Suprapubic skin (tissue), 4 donors: Measurements from ENCODE around the gene KCNIP4. TPM values are rescaled to one million over a fixed set of nuclear protein-coding genes. Genes with fewer than 3 reads are reported as not detected.

ENCODE experiments used
- DNase-seq, 2 donors: peaks; one replicate each; pipeline ENCODE4 v3.0.0-alpha.2; 2019; ENCODE audit warnings: low spot score in 2 of 2
- H3K27ac ChIP-seq: fragments of 200-600 bp; sonication (generic); one replicate; pipeline ENCODE4 v1.5.1; 2019
- H3K27me3 ChIP-seq: fragments of 200-600 bp; sonication (generic); one replicate; pipeline ENCODE4 v1.5.1; 2019
- H3K36me3 ChIP-seq: fragments of 200-600 bp; sonication (generic); one replicate; pipeline ENCODE4 v1.5.1; 2019
- H3K4me1 ChIP-seq: fragments of 200-600 bp; sonication (generic); one replicate; pipeline ENCODE4 v1.5.1; 2019
- H3K4me3 ChIP-seq: fragments of 200-600 bp; sonication (generic); one replicate; pipeline ENCODE4 v1.5.1; 2019; ENCODE audit warnings: mild to moderate bottlenecking
- H3K9me3 ChIP-seq: fragments of 200-600 bp; sonication (generic); one replicate; pipeline ENCODE4 v1.5.1; 2019
- CTCF ChIP-seq, 2 donors: fragments of 200-600 bp in 1 of 2; fragments of 450-650 bp in 1 of 2; sonication (generic) in 1 of 2; IDR thresholded peaks; one replicate each; pipeline ENCODE4 v1.5.1; 2016 to 2019; ENCODE audit warnings: antibody characterized with exemption in 2 of 2, mild to moderate bottlenecking in 1 of 2, moderate library complexity in 1 of 2
- EP300 ChIP-seq: sonication (generic); formaldehyde crosslinking; IDR thresholded peaks from one replicate; pipeline ENCODE4 v1.6.1; 2017; ENCODE audit warnings: antibody characterized with exemption
- POLR2A ChIP-seq, 2 donors: fragments of 450-650 bp; IDR thresholded peaks; one replicate each; pipeline ENCODE4 v1.6.1; 2017; ENCODE audit warnings: antibody characterized with exemption in 2 of 2, mild to moderate bottlenecking in 2 of 2, moderate library complexity in 2 of 2
- POLR2AphosphoS5 ChIP-seq, 3 donors: sonication (generic); formaldehyde crosslinking; IDR thresholded peaks; one replicate each; pipeline ENCODE4 v1.6.1; 2017; ENCODE audit warnings: antibody characterized with exemption in 3 of 3
- WGBS: methylation state at CpG from one replicate; pipeline ENCODE4 v1.1.5; 2018; 5-methylcytosine and 5-hydroxymethylcytosine counted together
- total RNA-seq, 4 donors: library from RNA; depleted of rRNA; stranded (reverse); fragments of >200 nt; gene quantifications; one replicate each; pipeline ENCODE4 v1.1.0, GENCODE V29; 2016

Gene KCNIP4
- total RNA-seq, 4 donors from 2014 or later: not detected

- peaks cover 26% of the 10 kb centered on the region for H3K4me1 ChIP-seq
- H3K27me3 ChIP-seq: no peaks in the 10 kb centered on the region
- H3K4me3 ChIP-seq: no peak overlapping the region
- WGBS: 61% methylated on average over 4 of the region's 4 CpGs
- no peak for TF ChIP-seq EP300
- TF ChIP-seq POLR2AphosphoS5 (IDR thresholded peaks at IDR 0.05): no peak
- no peak for TF ChIP-seq POLR2A (IDR thresholded peaks at IDR 0.05)
- TF ChIP-seq CTCF (IDR thresholded peaks at IDR 0.05): no peak
- DNase-seq: no peak
- no peaks in the 10 kb centered on the region for H3K36me3 ChIP-seq
- no peaks in the 10 kb centered on the region for H3K9me3 ChIP-seq
- H3K27ac ChIP-seq: no peak overlapping the region
These were observed 1249.8 kb downstream of the KCNIP4 start for GRCh38 chr4:20698820-20699219.

- 95% methylated on average over 4 of the region's 4 CpGs for WGBS
- no peak overlapping the region for H3K4me3 ChIP-seq
- H3K4me1 ChIP-seq: peaks cover 26% of the 10 kb centered on the region
- no peaks in the 10 kb centered on the region for H3K36me3 ChIP-seq
- no peaks in the 10 kb centered on the region for H3K9me3 ChIP-seq
- no peak overlapping the region for H3K27ac ChIP-seq
- DNase-seq: no peak
- TF ChIP-seq POLR2AphosphoS5 (IDR thresholded peaks at IDR 0.05) (no peak), CTCF (IDR thresholded peaks at IDR 0.05) (no peak), EP300 (no peak), POLR2A (IDR thresholded peaks at IDR 0.05) (no peak)
- H3K27me3 ChIP-seq: no peaks in the 10 kb centered on the region
These were observed 1250.2 kb downstream of the KCNIP4 start for GRCh38 chr4:20698382-20698781.

- DNase-seq: no peak
- 98% methylated on average over 1 of the region's 1 CpG for WGBS
- Histone ChIP-seq H3K27me3 (no peaks in the 10 kb centered on the region), H3K4me3 (no peak overlapping the region), H3K27ac (no peak overlapping the region), H3K9me3 (no peaks in the 10 kb centered on the region), H3K36me3 (no peaks in the 10 kb centered on the region), H3K4me1 (peaks cover 20% of the 10 kb centered on the region)
- no peak for TF ChIP-seq POLR2A (IDR thresholded peaks at IDR 0.05)
- TF ChIP-seq CTCF (IDR thresholded peaks at IDR 0.05): no peak
- TF ChIP-seq EP300: no peak
- TF ChIP-seq POLR2AphosphoS5 (IDR thresholded peaks at IDR 0.05): no peak
These were observed 1251.8 kb downstream of the KCNIP4 start for GRCh38 chr4:20696815-20697214.

- no peaks in the 10 kb centered on the region for H3K4me1 ChIP-seq
- no peak for TF ChIP-seq EP300
- H3K4me3 ChIP-seq: no peak overlapping the region
- no peaks in the 10 kb centered on the region for H3K36me3 ChIP-seq
- H3K9me3 ChIP-seq: no peaks in the 10 kb centered on the region
- no peaks in the 10 kb centered on the region for H3K27me3 ChIP-seq
- H3K27ac ChIP-seq: no peak overlapping the region
- WGBS: 45% methylated on average over 3 of the region's 3 CpGs
- DNase-seq: no peak
These were observed 1260.7 kb downstream of the KCNIP4 start for GRCh38 chr4:20687864-20688263.

- H3K36me3 ChIP-seq: no peaks in the 10 kb centered on the region
- no peaks in the 10 kb centered on the region for H3K27me3 ChIP-seq
- H3K27ac ChIP-seq: no peak overlapping the region
- H3K4me1 ChIP-seq: no peaks in the 10 kb centered on the region
- 27% methylated on average over 6 of the region's 6 CpGs for WGBS
- no peak overlapping the region for H3K4me3 ChIP-seq
- no peak for DNase-seq
- TF ChIP-seq CTCF (IDR thresholded peaks at IDR 0.05) (peak in 1 of 2 donors; percentile 30), EP300 (no peak)
- H3K9me3 ChIP-seq: no peaks in the 10 kb centered on the region
These were observed 1263.5 kb downstream of the KCNIP4 start for GRCh38 chr4:20684852-20685763.
